Transverse colon (tissue), 4 donors: ENCODE results near the gene TXNDC11. TPM values are rescaled to one million over a fixed set of nuclear protein-coding genes. Genes with fewer than 3 reads are reported as not detected.

Experiments
- DNase-seq: peaks from one replicate; pipeline ENCODE4 v3.0.0-alpha.2; 2019
- H3K27ac ChIP-seq, 4 donors: fragments of 200-600 bp; sonication (generic); 2 replicates each; pipeline ENCODE4 v1.5.1; 2016 to 2018; ENCODE audit warnings: inconsistent platforms in 4 of 4
- H3K27me3 ChIP-seq: fragments of 200-600 bp; sonication (generic); 2 replicates; pipeline ENCODE4 v1.5.1; 2017; ENCODE audit warnings: inconsistent platforms
- H3K36me3 ChIP-seq, 4 donors: fragments of 200-600 bp; sonication (generic); 2 replicates each; pipeline ENCODE4 v1.5.1; 2017 to 2019; ENCODE audit warnings: inconsistent platforms in 4 of 4
- H3K4me1 ChIP-seq, 4 donors: fragments of 200-600 bp; sonication (generic); 2 replicates each; pipeline ENCODE4 v1.5.1; 2017 to 2020; ENCODE audit warnings: inconsistent platforms in 4 of 4
- H3K4me3 ChIP-seq, 4 donors: fragments of 200-600 bp; sonication (generic); 1 replicate in 1 of 4; 2 replicates in 3 of 4; pipeline versions ENCODE4 v1.5.1 to v1.6.1; 2017 to 2019; ENCODE audit warnings: inconsistent platforms in 4 of 4
- H3K9me3 ChIP-seq, 2 donors: fragments of 200-600 bp; sonication (generic); 2 replicates each; pipeline ENCODE4 v1.5.1; 2017 to 2019; ENCODE audit warnings: inconsistent platforms in 2 of 2
- EP300 ChIP-seq: sonication (generic); formaldehyde crosslinking; IDR thresholded peaks from one replicate; pipeline ENCODE4 v1.6.1; 2017; ENCODE audit warnings: antibody characterized with exemption, low read depth
- POLR2A ChIP-seq: fragments of 450-650 bp; IDR thresholded peaks from one replicate; pipeline ENCODE4 v1.6.1; 2016; ENCODE audit warnings: antibody characterized with exemption, mild to moderate bottlenecking, moderate library complexity
- POLR2AphosphoS5 ChIP-seq, 3 donors: sonication (generic); formaldehyde crosslinking; IDR thresholded peaks; one replicate each; pipeline ENCODE4 v1.6.1; 2016; ENCODE audit warnings: antibody characterized with exemption in 3 of 3
- WGBS, 2 donors: methylation state at CpG; one replicate each; pipeline ENCODE4 v1.1.5; 2018; ENCODE audit warnings: low coverage in 1 of 2; 5-methylcytosine and 5-hydroxymethylcytosine counted together
- in situ Hi-C, 4 donors: fragments of 200-750 bp; cut with MboI; loops; one replicate each; pipeline versions ENCODE4 v1.15.0 to v1.15.1; 2017; ENCODE audit warnings: low sequenced_read_pairs in 3 of 4, low pct_ligation_motif_present in 1 of 4, low pct_unique_long_range_greater_than_20kb in 1 of 4
- intact Hi-C: fragments of 100-400 bp; cut with DNase I; formaldehyde crosslinking; loops from one replicate; pipeline ENCODE4 v1.15.1; 2023; ENCODE audit warnings: low total_unique reads
- total RNA-seq, 4 donors: library from RNA; depleted of rRNA; stranded (reverse); fragments of >200 nt; gene quantifications; one replicate each; pipeline ENCODE4 v1.1.0, GENCODE V29; 2016
- TF ChIP-seq, protein P1 (sequence below), 5 experiments: fragments of 200-600 bp in 3 of 5; fragments of 450-650 bp in 2 of 5; sonication (generic) in 3 of 5; IDR thresholded peaks; 1 replicate in 2 of 5; 2 replicates in 3 of 5; pipeline ENCODE4 v1.5.1; 2016 to 2017; ENCODE audit warnings: antibody characterized with exemption in 5 of 5, inconsistent platforms in 3 of 5, mild to moderate bottlenecking in 2 of 5, moderate library complexity in 1 of 5

The TXNDC11 gene
- total RNA-seq, 4 donors from 2014 or later = 66.8 to 105 (median 71.1) TPM

DNA sequence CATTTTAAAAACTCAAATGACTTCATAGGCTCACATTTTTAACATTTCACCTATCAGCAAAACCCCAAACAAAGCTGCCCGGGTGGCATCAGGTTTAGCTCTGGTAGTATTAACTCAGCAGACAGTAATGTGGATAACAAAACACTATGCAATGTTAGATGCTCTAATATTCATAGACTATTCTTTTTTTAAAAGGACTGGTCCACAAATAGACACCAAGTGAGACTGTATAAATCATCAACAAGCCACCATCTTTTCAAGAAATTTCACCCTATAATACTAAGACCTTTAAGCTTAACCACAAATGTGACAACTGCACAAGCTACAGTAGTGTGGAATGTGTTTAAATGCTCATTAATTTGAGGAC, 54.2 kb downstream of the TXNDC11 start:
- peaks cover 0 to 54% (median 25%) of the 10 kb centered on the region in 4 donors for H3K36me3 ChIP-seq
- in situ Hi-C loops = no loop called here
- no peak overlapping the region for H3K4me3 ChIP-seq
- H3K27ac ChIP-seq = peak overlapping the region; percentile 20 to 50 (median 42)
- H3K27me3 ChIP-seq = no peaks in the 10 kb centered on the region
- WGBS, 2 donors = 81 to 90% methylated on average over 1 of the region's 1 CpG
- H3K4me1 ChIP-seq = peaks cover 5 to 11% (median 10%) of the 10 kb centered on the region in 4 donors
- intact Hi-C loops = no loop called here
- H3K9me3 ChIP-seq = no peaks in the 10 kb centered on the region
- no peak for DNase-seq
- TF ChIP-seq EP300 (no peak), POLR2AphosphoS5 (IDR thresholded peaks at IDR 0.05) (no peak), POLR2A (no peak)
- TF ChIP-seq, protein P1, sequence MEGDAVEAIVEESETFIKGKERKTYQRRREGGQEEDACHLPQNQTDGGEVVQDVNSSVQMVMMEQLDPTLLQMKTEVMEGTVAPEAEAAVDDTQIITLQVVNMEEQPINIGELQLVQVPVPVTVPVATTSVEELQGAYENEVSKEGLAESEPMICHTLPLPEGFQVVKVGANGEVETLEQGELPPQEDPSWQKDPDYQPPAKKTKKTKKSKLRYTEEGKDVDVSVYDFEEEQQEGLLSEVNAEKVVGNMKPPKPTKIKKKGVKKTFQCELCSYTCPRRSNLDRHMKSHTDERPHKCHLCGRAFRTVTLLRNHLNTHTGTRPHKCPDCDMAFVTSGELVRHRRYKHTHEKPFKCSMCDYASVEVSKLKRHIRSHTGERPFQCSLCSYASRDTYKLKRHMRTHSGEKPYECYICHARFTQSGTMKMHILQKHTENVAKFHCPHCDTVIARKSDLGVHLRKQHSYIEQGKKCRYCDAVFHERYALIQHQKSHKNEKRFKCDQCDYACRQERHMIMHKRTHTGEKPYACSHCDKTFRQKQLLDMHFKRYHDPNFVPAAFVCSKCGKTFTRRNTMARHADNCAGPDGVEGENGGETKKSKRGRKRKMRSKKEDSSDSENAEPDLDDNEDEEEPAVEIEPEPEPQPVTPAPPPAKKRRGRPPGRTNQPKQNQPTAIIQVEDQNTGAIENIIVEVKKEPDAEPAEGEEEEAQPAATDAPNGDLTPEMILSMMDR (IDR thresholded peaks at IDR 0.05) = no peak

GRCh38 chr16:11687601-11688519, 54.8 kb downstream of the TXNDC11 start:
- in situ Hi-C loops = no loop called here
- Histone ChIP-seq H3K9me3 (no peaks in the 10 kb centered on the region), H3K4me1 (peaks cover 10 to 15% (median 14%) of the 10 kb centered on the region in 4 donors), H3K27me3 (no peaks in the 10 kb centered on the region), H3K4me3 (no peak overlapping the region), H3K27ac (peak overlapping the region in 2 of 4 donors; percentile 42), H3K36me3 (peaks cover 0 to 58% (median 25%) of the 10 kb centered on the region in 4 donors)
- intact Hi-C loops = no loop called here
- no peak for DNase-seq
- 87 to 91% methylated on average over 11 to 13 of the region's 13 CpGs for WGBS, 2 donors
- no peak for TF ChIP-seq POLR2A
- TF ChIP-seq, protein P1 (IDR thresholded peaks at IDR 0.05) = no peak
- no peak for TF ChIP-seq POLR2AphosphoS5 (IDR thresholded peaks at IDR 0.05)
- no peak for TF ChIP-seq EP300

DNA sequence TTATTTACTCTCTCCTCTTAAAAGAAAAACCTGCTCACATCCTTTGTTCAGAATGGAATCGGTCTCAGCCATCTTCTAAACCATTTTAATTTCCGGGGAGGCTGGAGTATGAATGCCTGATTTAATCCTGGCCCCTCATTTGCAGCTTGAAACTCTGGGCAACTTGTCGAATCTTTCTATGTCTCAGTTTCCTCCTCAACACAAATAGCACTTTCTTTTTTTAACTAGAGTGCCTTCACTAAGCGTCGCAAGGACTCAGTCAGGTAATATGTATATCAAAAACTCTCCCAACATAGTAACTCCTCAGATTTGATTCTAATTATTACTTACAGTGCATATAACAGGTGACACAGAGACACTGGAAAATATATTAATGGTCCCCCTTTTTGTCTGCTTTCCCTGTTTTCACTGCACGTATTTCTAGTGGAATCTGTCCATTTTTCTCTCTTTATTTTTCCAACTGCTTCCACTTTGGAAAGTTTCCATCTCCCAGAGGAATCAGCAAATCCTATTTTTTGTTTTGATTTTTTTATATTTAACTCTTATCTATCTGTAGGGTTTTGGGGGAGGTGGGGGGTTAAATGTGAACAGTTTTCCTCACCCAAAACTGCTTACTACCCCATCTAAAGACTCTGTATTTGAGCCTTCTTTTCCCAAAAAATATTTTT, 55.8 kb downstream of the TXNDC11 start:
- intact Hi-C loops = no loop called here
- in situ Hi-C loops = no loop called here
- 62 to 72% methylated on average over 5 to 6 of the region's 6 CpGs for whole genome bisulfite sequencing, 2 donors
- H3K36me3 ChIP-seq = peaks cover 0 to 58% (median 25%) of the 10 kb centered on the region in 4 donors
- no peaks in the 10 kb centered on the region for H3K9me3 ChIP-seq
- no peak for TF ChIP-seq EP300
- TF ChIP-seq, protein P1 (IDR thresholded peaks at IDR 0.05) = no peak
- TF ChIP-seq POLR2AphosphoS5 (IDR thresholded peaks at IDR 0.05) = no peak
- no peak for TF ChIP-seq POLR2A
- no peak for DNase-seq
- no peak overlapping the region for H3K4me3 ChIP-seq
- peak overlapping the region; percentile 6 to 51 (median 27) for H3K27ac ChIP-seq
- no peaks in the 10 kb centered on the region for H3K27me3 ChIP-seq
- peaks cover 18 to 25% (median 22%) of the 10 kb centered on the region in 4 donors for H3K4me1 ChIP-seq

DNA sequence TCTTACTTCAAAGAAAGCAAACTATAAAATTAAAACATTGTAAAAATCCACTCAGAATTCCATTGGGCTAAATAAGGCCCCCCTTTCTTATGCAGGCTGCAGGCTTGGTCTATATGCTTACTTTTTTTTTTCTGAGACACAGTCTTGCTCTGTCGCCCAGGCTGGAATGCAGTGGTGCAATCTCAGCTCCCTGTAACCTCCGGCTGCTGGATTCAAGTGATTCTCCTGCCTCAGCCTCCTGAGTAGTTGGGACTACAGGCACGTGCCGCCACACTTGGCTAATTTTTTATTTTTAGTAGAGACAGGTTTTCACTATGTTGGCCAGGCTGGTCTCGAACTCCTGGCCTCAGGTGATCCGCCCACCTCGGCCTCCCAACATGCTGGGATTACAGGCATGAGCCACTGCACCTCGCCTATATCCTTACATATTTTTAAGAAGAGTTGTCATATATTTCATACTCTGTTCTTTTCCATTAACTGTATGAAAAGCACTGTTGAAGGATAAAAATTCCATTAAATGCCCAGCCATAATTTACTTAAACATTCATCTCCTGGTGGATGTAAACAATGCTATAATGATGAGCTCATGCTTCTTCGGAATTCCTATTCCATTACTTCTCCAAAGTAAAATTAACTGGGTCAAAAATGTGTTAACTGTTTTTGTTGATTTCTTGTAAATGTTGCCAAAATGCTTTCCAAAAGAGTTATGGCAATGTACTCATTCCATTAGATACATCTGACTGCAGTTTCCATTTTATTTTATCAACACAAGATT, 56.6 kb downstream of the TXNDC11 start:
- intact Hi-C loops (no loop called here), in situ Hi-C loops (no loop called here)
- 54 to 81% methylated on average over 1 to 9 of the region's 9 CpGs for WGBS, 2 donors
- Histone ChIP-seq H3K27ac (peak overlapping the region; percentile 6 to 51 (median 27)), H3K9me3 (no peaks in the 10 kb centered on the region), H3K36me3 (peaks cover 0 to 50% (median 21%) of the 10 kb centered on the region in 4 donors), H3K27me3 (no peaks in the 10 kb centered on the region), H3K4me3 (no peak overlapping the region), H3K4me1 (peaks cover 24 to 33% (median 26%) of the 10 kb centered on the region in 4 donors)
- no peak for DNase-seq
- TF ChIP-seq EP300 (no peak), POLR2A (no peak), POLR2AphosphoS5 (IDR thresholded peaks at IDR 0.05) (no peak)
- TF ChIP-seq, protein P1 (IDR thresholded peaks at IDR 0.05) = no peak
